Vagina (tissue), 2 donors: ENCODE data around the gene NOVA2.

Experiments
- CTCF ChIP-seq, 3 experiments: fragments of 450-650 bp in 2 of 3; fragments of 200-600 bp in 1 of 3; sonication (generic) in 1 of 3; IDR thresholded peaks; one replicate each; pipeline ENCODE4 v1.5.1; 2017 to 2019; ENCODE audit warnings: antibody characterized with exemption in 3 of 3, mild to moderate bottlenecking in 2 of 3, moderate library complexity in 2 of 3
- POLR2A ChIP-seq, 2 donors: fragments of 450-650 bp; IDR thresholded peaks; one replicate each; pipeline ENCODE4 v1.6.1; 2017; ENCODE audit warnings: antibody characterized with exemption in 2 of 2, mild to moderate bottlenecking in 2 of 2, moderate library complexity in 2 of 2
- POLR2AphosphoS5 ChIP-seq, 2 donors: sonication (generic); formaldehyde crosslinking; IDR thresholded peaks; one replicate each; pipeline ENCODE4 v1.9.0; 2017; ENCODE audit warnings: antibody characterized with exemption in 2 of 2, mild to moderate bottlenecking in 2 of 2, low read depth in 1 of 2; ENCODE audit not compliant: insufficient read depth in 1 of 2

GRCh38 chr19:45899919-45900589 is 73.6 kb downstream of the NOVA2 start:
- TF ChIP-seq POLR2AphosphoS5 (IDR thresholded peaks at IDR 0.05; ENCODE audit: insufficient read depth in 1 of 2, low read depth in 1 of 2) (no peak), POLR2A (IDR thresholded peaks at IDR 0.05) (no peak), CTCF (IDR thresholded peaks at IDR 0.05) (no peak)
